Measurements from ENCODE around the gene CLPX.
"Not testable (repeated sequence)": the region's sequence is repeated elsewhere in the genome, so short reads cannot be mapped to it uniquely, and the experiment has no call there.

Gene CLPX

GRCh38 chr15:65101891-65102708 is 83.0 kb downstream of the CLPX start:
- peaks cover 33% of the 10 kb centered on the region for H3K36me3 ChIP-seq (ENCODE audit: control insufficient read depth, insufficient read depth, low read length)
- peak overlapping the region; percentile 48; the same call in 1 of the 2 replicates for H3K4me3 ChIP-seq (ENCODE audit: low read depth, low read length)

GRCh38 chr15:65101411-65101890 is 83.7 kb downstream of the CLPX start:
- peaks cover 33% of the 10 kb centered on the region for H3K36me3 ChIP-seq (ENCODE audit: control insufficient read depth, insufficient read depth, low read length)
- H3K9me3 ChIP-seq (ENCODE audit: control insufficient read depth, insufficient read depth, low read depth, low read length): no peaks in the 10 kb centered on the region
- H3K27ac ChIP-seq (ENCODE audit: low read depth, low read length): no peak overlapping the region
- H3K27me3 ChIP-seq (ENCODE audit: control insufficient read depth, insufficient read depth, low read length): no peaks in the 10 kb centered on the region; the same call in 1 of the 2 replicates
- no peak overlapping the region for H3K9ac ChIP-seq (ENCODE audit: low read length)
- no peaks in the 10 kb centered on the region; the same call in 1 of the 2 replicates for H3K4me1 ChIP-seq (ENCODE audit: control insufficient read depth, insufficient read depth, low read length)
- peak overlapping the region; percentile 48; the same call in 1 of the 2 replicates for H3K4me3 ChIP-seq (ENCODE audit: low read depth, low read length)

More at GRCh38 chr15:65101891-65102708, 83.0 kb downstream of the CLPX start:
- Histone ChIP-seq H3K4me1 (ENCODE audit: control insufficient read depth, insufficient read depth, low read length) (no peaks in the 10 kb centered on the region; the same call in 1 of the 2 replicates), H3K9ac (ENCODE audit: low read length) (no peak overlapping the region), H3K9me3 (ENCODE audit: control insufficient read depth, insufficient read depth, low read depth, low read length) (no peaks in the 10 kb centered on the region), H3K27ac (ENCODE audit: low read depth, low read length) (no peak overlapping the region), H3K27me3 (ENCODE audit: control insufficient read depth, insufficient read depth, low read length) (no peaks in the 10 kb centered on the region; the same call in 1 of the 2 replicates)

- Histone ChIP-seq H3K4me3 (ENCODE audit: low read depth, low read length) (no peak overlapping the region), H3K9ac (ENCODE audit: low read length) (no peak overlapping the region), H3K9me3 (ENCODE audit: control insufficient read depth, insufficient read depth, low read depth, low read length) (no peaks in the 10 kb centered on the region), H3K4me1 (ENCODE audit: control insufficient read depth, insufficient read depth, low read length) (no peaks in the 10 kb centered on the region; the same call in 1 of the 2 replicates), H3K27ac (ENCODE audit: low read depth, low read length) (no peak overlapping the region), H3K27me3 (ENCODE audit: control insufficient read depth, insufficient read depth, low read length) (no peaks in the 10 kb centered on the region; the same call in 1 of the 2 replicates), H3K36me3 (ENCODE audit: control insufficient read depth, insufficient read depth, low read length) (peaks cover 30% of the 10 kb centered on the region)
Observed at GRCh38 chr15:65100442-65100841, 84.7 kb downstream of the CLPX start.

- not testable (repeated sequence) for H3K9ac ChIP-seq (ENCODE audit: low read length); H3K4me3 ChIP-seq (ENCODE audit: low read depth, low read length); H3K9me3 ChIP-seq (ENCODE audit: control insufficient read depth, insufficient read depth, low read depth, low read length); H3K27ac ChIP-seq (ENCODE audit: low read depth, low read length); H3K27me3 ChIP-seq (ENCODE audit: control insufficient read depth, insufficient read depth, low read length); H3K4me1 ChIP-seq (ENCODE audit: control insufficient read depth, insufficient read depth, low read length)
- H3K36me3 ChIP-seq (ENCODE audit: control insufficient read depth, insufficient read depth, low read length): peaks cover 28% of the 10 kb centered on the region
Observed at GRCh38 chr15:65099801-65100200, 85.3 kb downstream of the CLPX start.

DNA sequence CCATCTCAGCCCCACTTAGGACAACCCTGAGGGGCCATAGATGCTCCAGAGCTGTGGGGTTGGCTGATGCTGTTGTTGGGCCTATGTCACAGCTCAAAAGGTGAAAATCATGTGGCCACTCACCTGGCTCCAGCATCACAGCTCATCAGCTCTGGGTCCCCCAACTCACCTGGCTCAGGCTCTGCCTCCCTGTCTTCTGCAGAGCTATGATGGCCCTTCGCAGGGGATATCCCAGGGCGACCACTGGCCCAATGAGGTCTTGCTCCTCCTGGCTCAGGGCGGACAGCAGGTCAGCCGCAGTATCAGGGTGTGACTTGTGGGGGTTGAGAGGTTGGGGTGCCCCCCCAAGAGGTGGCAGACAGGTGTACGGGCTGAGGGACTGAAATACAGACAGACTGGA is 85.8 kb downstream of the CLPX start:
- Histone ChIP-seq H3K27ac (ENCODE audit: low read depth, low read length) (no peak overlapping the region), H3K4me3 (ENCODE audit: low read depth, low read length) (no peak overlapping the region), H3K27me3 (ENCODE audit: control insufficient read depth, insufficient read depth, low read length) (no peaks in the 10 kb centered on the region; the same call in 1 of the 2 replicates), H3K9ac (ENCODE audit: low read length) (no peak overlapping the region), H3K4me1 (ENCODE audit: control insufficient read depth, insufficient read depth, low read length) (no peaks in the 10 kb centered on the region; the same call in 1 of the 2 replicates), H3K9me3 (ENCODE audit: control insufficient read depth, insufficient read depth, low read depth, low read length) (no peaks in the 10 kb centered on the region), H3K36me3 (ENCODE audit: control insufficient read depth, insufficient read depth, low read length) (peaks cover 28% of the 10 kb centered on the region)
